Measurements from ENCODE around the gene TBC1D19.

DNA sequence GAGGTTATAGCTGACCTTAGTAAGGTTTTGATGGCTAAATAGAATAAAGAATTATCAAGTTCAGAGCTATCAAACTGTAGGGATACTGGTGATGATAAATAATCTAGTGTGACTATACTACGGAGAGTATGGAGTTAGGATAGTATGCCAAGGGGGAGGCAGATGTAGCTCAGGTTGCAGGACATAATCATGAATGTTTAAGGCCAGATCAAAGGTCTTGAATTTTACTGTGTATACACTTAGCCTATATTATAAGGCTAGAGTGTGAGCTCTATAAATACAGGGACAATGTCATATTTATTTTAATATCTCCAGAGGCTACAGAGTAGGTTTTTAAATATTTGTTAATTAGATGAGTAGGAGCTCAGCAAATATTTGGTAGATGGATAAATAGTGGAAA lies 145.7 kb downstream of the TBC1D19 start:
- TF ChIP-seq POLR2A (IDR thresholded peaks at IDR 0.05) = no peak
- TF ChIP-seq, protein P1, sequence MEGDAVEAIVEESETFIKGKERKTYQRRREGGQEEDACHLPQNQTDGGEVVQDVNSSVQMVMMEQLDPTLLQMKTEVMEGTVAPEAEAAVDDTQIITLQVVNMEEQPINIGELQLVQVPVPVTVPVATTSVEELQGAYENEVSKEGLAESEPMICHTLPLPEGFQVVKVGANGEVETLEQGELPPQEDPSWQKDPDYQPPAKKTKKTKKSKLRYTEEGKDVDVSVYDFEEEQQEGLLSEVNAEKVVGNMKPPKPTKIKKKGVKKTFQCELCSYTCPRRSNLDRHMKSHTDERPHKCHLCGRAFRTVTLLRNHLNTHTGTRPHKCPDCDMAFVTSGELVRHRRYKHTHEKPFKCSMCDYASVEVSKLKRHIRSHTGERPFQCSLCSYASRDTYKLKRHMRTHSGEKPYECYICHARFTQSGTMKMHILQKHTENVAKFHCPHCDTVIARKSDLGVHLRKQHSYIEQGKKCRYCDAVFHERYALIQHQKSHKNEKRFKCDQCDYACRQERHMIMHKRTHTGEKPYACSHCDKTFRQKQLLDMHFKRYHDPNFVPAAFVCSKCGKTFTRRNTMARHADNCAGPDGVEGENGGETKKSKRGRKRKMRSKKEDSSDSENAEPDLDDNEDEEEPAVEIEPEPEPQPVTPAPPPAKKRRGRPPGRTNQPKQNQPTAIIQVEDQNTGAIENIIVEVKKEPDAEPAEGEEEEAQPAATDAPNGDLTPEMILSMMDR (IDR thresholded peaks at IDR 0.05) = no peak
- TF ChIP-seq POLR2AphosphoS5 (IDR thresholded peaks at IDR 0.05) = no peak
